GM12891 (cell line): ENCODE measurements around the gene BACH2.

Experiments
- POLR2A ChIP-seq: IDR thresholded peaks from 2 replicates; pipeline ENCODE4 v1.6.1; 2011; ENCODE audit warnings: low read depth, low read length, control low read depth
- POLR2AphosphoS5 ChIP-seq: IDR thresholded peaks from 2 replicates; pipeline ENCODE4 v1.6.1; 2011; ENCODE audit warnings: low read depth, low read length, control low read depth
- POU2F2 ChIP-seq: IDR thresholded peaks from 2 replicates; pipeline ENCODE4 v1.6.1; 2011; ENCODE audit warnings: low read depth, mild to moderate bottlenecking, control low read depth, low read length, moderate library complexity
- SPI1 ChIP-seq: IDR thresholded peaks from 2 replicates; pipeline ENCODE4 v1.6.1; 2011; ENCODE audit warnings: low read depth, low read length, control low read depth

DNA sequence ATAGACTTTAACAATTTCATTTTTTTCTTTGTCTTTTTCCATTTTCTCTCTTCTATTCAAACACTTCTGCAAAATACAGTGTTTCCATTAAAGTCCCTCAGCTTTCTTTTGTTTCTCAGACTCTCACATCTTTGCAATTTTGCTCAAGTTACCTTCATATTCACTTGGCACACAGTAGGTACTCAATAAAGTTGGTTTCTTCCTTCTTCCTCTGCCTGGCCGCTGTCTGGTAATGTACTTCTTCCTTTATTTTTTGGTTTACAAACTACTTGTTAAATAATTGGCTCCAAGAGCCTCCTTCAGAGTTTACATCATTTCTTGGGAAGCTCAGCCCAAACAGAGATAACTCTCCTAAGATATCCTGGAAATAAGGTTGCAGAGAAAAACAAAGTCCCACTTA is 321.3 kb downstream of the BACH2 start:
- TF ChIP-seq POU2F2, result no peak
- TF ChIP-seq POLR2A, result no peak
- no peak for TF ChIP-seq POLR2AphosphoS5
- no peak for TF ChIP-seq SPI1
